ENCODE data around the gene WDR48.

WDR48 gene

GRCh38 chr3:39095778-39096177 lies 44.0 kb downstream of the WDR48 start:
- DNase-seq, result no peak
- Histone ChIP-seq H3K9me3 (no peaks in the 10 kb centered on the region), H3K4me1 (no peaks in the 10 kb centered on the region), H3K36me3 (peaks cover 3% of the 10 kb centered on the region; the same call in 1 of the 2 replicates), H3K27me3 (no peaks in the 10 kb centered on the region), H3K4me3 (ENCODE audit: low read depth, low read length) (no peak overlapping the region)
- TF ChIP-seq CTCF (IDR thresholded peaks at IDR 0.05; ENCODE audit: low read depth, low read length), result no peak

GRCh38 chr3:39096775-39097174 lies 45.0 kb downstream of the WDR48 start:
- no peak for DNase-seq
- peaks cover 3% of the 10 kb centered on the region; the same call in 1 of the 2 replicates for H3K36me3 ChIP-seq
- H3K4me3 ChIP-seq (ENCODE audit: low read depth, low read length), result no peak overlapping the region
- TF ChIP-seq CTCF (IDR thresholded peaks at IDR 0.05; ENCODE audit: low read depth, low read length), result no peak
- H3K4me1 ChIP-seq, result no peaks in the 10 kb centered on the region
- no peaks in the 10 kb centered on the region for H3K27me3 ChIP-seq
- H3K9me3 ChIP-seq, result no peaks in the 10 kb centered on the region

GRCh38 chr3:39097716-39098472 lies 46.1 kb downstream of the WDR48 start:
- no peaks in the 10 kb centered on the region for H3K4me1 ChIP-seq
- H3K36me3 ChIP-seq, result peaks cover 3% of the 10 kb centered on the region; the same call in 1 of the 2 replicates
- no peak for DNase-seq
- no peak for TF ChIP-seq CTCF (IDR thresholded peaks at IDR 0.05; ENCODE audit: low read depth, low read length)
- H3K4me3 ChIP-seq (ENCODE audit: low read depth, low read length), result no peak overlapping the region
- H3K27me3 ChIP-seq, result no peaks in the 10 kb centered on the region
- no peaks in the 10 kb centered on the region for H3K9me3 ChIP-seq

DNA sequence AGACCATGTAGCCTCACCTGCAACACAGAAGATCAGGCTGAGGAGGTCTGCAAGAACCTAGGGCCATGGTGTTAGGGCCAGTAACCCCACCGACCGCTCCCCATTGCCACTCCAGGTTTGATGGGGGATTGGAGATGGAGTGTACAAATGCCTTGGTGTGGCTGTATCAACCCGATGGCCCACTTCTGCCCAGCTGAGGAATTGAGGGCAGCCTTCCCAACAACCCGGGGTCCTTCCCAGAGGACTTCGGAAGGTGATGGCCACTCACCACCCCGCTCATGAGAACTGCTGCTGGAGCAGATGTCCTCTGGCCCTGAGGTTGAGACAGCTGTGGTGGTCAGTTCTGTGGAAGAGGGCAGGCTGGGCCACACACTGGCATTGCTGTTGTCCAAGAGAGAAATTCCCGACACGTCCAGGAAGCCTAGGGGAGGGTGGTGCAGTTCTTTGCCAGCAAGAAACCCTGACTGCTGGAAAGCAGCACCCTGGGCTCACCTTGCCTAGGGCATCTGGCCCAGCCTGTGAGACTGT lies 46.7 kb downstream of the WDR48 start:
- peaks cover 3% of the 10 kb centered on the region; the same call in 1 of the 2 replicates for H3K36me3 ChIP-seq
- H3K9me3 ChIP-seq, result no peaks in the 10 kb centered on the region
- H3K27me3 ChIP-seq, result no peaks in the 10 kb centered on the region
- no peak for TF ChIP-seq CTCF (IDR thresholded peaks at IDR 0.05; ENCODE audit: low read depth, low read length)
- no peaks in the 10 kb centered on the region for H3K4me1 ChIP-seq
- no peak for DNase-seq
- no peak overlapping the region for H3K4me3 ChIP-seq (ENCODE audit: low read depth, low read length)

- TF ChIP-seq CTCF (IDR thresholded peaks at IDR 0.05; ENCODE audit: low read depth, low read length), result no peak
- Histone ChIP-seq H3K36me3 (peaks cover 3% of the 10 kb centered on the region; the same call in 1 of the 2 replicates), H3K4me3 (ENCODE audit: low read depth, low read length) (no peak overlapping the region), H3K4me1 (no peaks in the 10 kb centered on the region), H3K27me3 (no peaks in the 10 kb centered on the region), H3K9me3 (no peaks in the 10 kb centered on the region)
- no peak for DNase-seq
Observed at GRCh38 chr3:39099242-39099641, 47.4 kb downstream of the WDR48 start.

All from BE2C (cell line).